B cell (primary cell): ENCODE results near the gene RAB31.

Experiments
- CTCF ChIP-seq: fragments of 200-600 bp; IDR thresholded peaks from one replicate; pipeline ENCODE4 v1.8.0; 2022; ENCODE audit warnings: antibody characterized with exemption, mild to moderate bottlenecking
- EZH2 ChIP-seq: IDR thresholded peaks from 2 replicates; pipeline ENCODE4 v1.6.1; 2012; ENCODE audit warnings: borderline replicate concordance, low read depth, mild to moderate bottlenecking, moderate library complexity, low read length; ENCODE audit not compliant: insufficient read depth, poor library complexity, severe bottlenecking

GRCh38 chr18:9820127-9820526 lies 112.0 kb downstream of the RAB31 start:
- TF ChIP-seq CTCF (no peak), EZH2 (no peak)
